ENCODE data around the gene TCF23. TPM values are rescaled to one million over a fixed set of nuclear protein-coding genes. Genes with fewer than 3 reads are reported as not detected.
"Not testable (repeated sequence)": the region's sequence is repeated elsewhere in the genome, so short reads cannot be mapped to it uniquely, and the experiment has no call there.

Gene TCF23
- polyA plus RNA-seq, 1 experiment = not detected

DNA sequence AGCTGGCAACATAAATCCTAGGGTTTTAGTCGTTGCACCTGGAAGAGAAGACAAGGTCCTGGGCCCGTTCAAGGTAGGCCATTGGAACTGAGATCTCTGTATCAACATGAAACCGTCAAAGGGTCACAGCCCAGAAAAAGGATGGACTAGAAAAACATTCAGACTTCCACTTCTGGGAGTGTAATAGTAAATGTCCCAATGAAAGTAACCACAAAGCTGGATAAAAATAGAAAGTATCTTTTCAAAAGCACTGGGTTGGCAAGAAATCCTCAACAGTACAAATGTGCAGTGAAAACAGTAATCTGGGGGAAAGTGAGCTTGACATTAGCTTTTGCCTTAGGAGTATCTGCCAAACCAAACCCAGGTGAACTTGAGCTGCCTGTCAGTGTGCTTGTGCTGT, 42.8 kb upstream of the TCF23 start:
- Histone ChIP-seq H3K27ac (ENCODE audit: low read depth, low read length) (no peak overlapping the region), H3K9me3 (ENCODE audit: control insufficient read depth, insufficient read depth, low read length) (no peaks in the 10 kb centered on the region), H3K4me3 (ENCODE audit: low read depth, low read length) (no peak overlapping the region), H3K27me3 (ENCODE audit: control insufficient read depth, insufficient read depth, low read length) (peaks cover 28% of the 10 kb centered on the region)
- DNase-seq (ENCODE audit: low read depth, low spot score) = no peak
- ChIA-PET CTCF (interaction anchor here (0.7 to 1.1 kb wide), 3 partner anchors 173 to 198 kb away, joined by 3 to 4 read pairs (median 3); no protein-coding TSS in a partner anchor), POLR2A (interaction anchor here (0.6 kb wide), 1 partner anchor 59 kb away, joined by 3 read pairs; no protein-coding TSS in a partner anchor)
- TF ChIP-seq, protein P1, sequence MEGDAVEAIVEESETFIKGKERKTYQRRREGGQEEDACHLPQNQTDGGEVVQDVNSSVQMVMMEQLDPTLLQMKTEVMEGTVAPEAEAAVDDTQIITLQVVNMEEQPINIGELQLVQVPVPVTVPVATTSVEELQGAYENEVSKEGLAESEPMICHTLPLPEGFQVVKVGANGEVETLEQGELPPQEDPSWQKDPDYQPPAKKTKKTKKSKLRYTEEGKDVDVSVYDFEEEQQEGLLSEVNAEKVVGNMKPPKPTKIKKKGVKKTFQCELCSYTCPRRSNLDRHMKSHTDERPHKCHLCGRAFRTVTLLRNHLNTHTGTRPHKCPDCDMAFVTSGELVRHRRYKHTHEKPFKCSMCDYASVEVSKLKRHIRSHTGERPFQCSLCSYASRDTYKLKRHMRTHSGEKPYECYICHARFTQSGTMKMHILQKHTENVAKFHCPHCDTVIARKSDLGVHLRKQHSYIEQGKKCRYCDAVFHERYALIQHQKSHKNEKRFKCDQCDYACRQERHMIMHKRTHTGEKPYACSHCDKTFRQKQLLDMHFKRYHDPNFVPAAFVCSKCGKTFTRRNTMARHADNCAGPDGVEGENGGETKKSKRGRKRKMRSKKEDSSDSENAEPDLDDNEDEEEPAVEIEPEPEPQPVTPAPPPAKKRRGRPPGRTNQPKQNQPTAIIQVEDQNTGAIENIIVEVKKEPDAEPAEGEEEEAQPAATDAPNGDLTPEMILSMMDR (IDR thresholded peaks at IDR 0.05; ENCODE audit: low read depth, low read length) = no peak

- no peak overlapping the region for H3K27ac ChIP-seq (ENCODE audit: low read depth, low read length)
- H3K4me3 ChIP-seq (ENCODE audit: low read depth, low read length) = no peak overlapping the region
- DNase-seq (ENCODE audit: low read depth, low spot score) = no peak
- ChIA-PET POLR2A (interaction anchor here (0.7 kb wide), 1 partner anchor 21 kb away, joined by 3 read pairs; the partner anchor contains the start of gene KHK), CTCF (interaction anchor here (0.6 to 2.1 kb wide), 3 partner anchors 62 to 92 kb away, joined by 3 to 5 read pairs (median 4); no protein-coding TSS in a partner anchor)
- H3K9me3 ChIP-seq (ENCODE audit: control insufficient read depth, insufficient read depth, low read length) = no peaks in the 10 kb centered on the region
- H3K27me3 ChIP-seq (ENCODE audit: control insufficient read depth, insufficient read depth, low read length) = peaks cover 26% of the 10 kb centered on the region
- TF ChIP-seq, protein P1 (IDR thresholded peaks at IDR 0.05; ENCODE audit: low read depth, low read length) = no peak
Measured at GRCh38 chr2:27108221-27108620, 40.6 kb upstream of the TCF23 start.

GRCh38 chr2:27109083-27109482, 39.7 kb upstream of the TCF23 start:
- Histone ChIP-seq H3K27ac (ENCODE audit: low read depth, low read length) (no peak overlapping the region), H3K9me3 (ENCODE audit: control insufficient read depth, insufficient read depth, low read length) (no peaks in the 10 kb centered on the region), H3K4me3 (ENCODE audit: low read depth, low read length) (no peak overlapping the region), H3K27me3 (ENCODE audit: control insufficient read depth, insufficient read depth, low read length) (peaks cover 24% of the 10 kb centered on the region)
- no peak for DNase-seq (ENCODE audit: low read depth, low spot score)
- ChIA-PET CTCF (interaction anchor here (1.6 to 2.1 kb wide), 2 partner anchors 61 to 83 kb away, joined by 4 to 5 read pairs; no protein-coding TSS in a partner anchor), POLR2A (interaction anchor here (0.7 kb wide), 1 partner anchor 55 kb away, joined by 5 read pairs; no protein-coding TSS in a partner anchor)
- TF ChIP-seq, protein P1 (IDR thresholded peaks at IDR 0.05; ENCODE audit: low read depth, low read length) = no peak

DNA sequence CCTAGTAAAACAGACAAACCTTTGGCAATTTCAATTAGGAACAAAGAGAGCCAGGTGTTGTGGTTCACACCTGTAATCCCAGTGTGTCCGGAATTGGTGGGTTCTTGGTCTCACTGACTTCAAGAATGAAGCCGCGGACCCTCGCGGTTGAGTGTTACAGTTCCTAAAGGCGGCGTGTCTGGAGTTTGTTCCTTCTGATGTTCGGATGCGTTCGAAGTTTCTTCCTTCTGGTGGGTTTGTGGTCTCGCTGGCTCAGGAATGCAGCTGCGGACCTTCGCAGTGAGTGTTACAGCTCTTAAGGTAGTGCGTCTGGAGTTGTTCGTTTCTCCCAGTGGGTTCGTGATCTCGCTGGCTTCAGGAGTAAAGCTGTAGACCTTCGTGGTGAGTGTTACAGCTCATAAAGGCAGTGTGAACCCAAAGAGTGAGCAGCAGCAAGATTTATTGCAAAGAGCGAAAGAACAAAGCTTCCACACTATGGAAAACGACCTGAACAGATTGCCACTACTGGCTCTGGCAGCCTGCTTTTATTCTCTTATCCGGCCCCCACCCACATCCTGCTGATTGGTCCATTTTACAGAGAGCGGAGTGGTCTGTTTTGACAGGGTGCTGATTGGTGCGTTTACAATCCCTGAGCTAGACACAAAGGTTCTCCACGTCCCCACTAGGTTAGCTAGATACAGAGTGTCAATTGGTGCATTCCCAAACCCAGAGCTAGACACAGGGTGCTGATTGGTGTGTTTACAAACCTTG, 38.0 kb upstream of the TCF23 start:
- CTCF ChIA-PET; H3K9me3 ChIP-seq (ENCODE audit: control insufficient read depth, insufficient read depth, low read length); POLR2A ChIA-PET; H3K27ac ChIP-seq (ENCODE audit: low read depth, low read length); H3K4me3 ChIP-seq (ENCODE audit: low read depth, low read length); DNase-seq (ENCODE audit: low read depth, low spot score): not testable (repeated sequence)
- peaks cover 26% of the 10 kb centered on the region for H3K27me3 ChIP-seq (ENCODE audit: control insufficient read depth, insufficient read depth, low read length)

- H3K27ac ChIP-seq (ENCODE audit: low read depth, low read length); H3K4me3 ChIP-seq (ENCODE audit: low read depth, low read length); POLR2A ChIA-PET; CTCF ChIA-PET; H3K9me3 ChIP-seq (ENCODE audit: control insufficient read depth, insufficient read depth, low read length); DNase-seq (ENCODE audit: low read depth, low spot score): not testable (repeated sequence)
- peaks cover 23% of the 10 kb centered on the region for H3K27me3 ChIP-seq (ENCODE audit: control insufficient read depth, insufficient read depth, low read length)
Measured at GRCh38 chr2:27111392-27112078, 37.3 kb upstream of the TCF23 start.

GRCh38 chr2:27115519-27115918, 33.3 kb upstream of the TCF23 start:
- peaks cover 41% of the 10 kb centered on the region for H3K27me3 ChIP-seq (ENCODE audit: control insufficient read depth, insufficient read depth, low read length)
- TF ChIP-seq, protein P1 (IDR thresholded peaks at IDR 0.05; ENCODE audit: low read depth, low read length) = no peak
- H3K4me3 ChIP-seq (ENCODE audit: low read depth, low read length) = no peak overlapping the region
- CTCF ChIA-PET = no interaction called here
- H3K27ac ChIP-seq (ENCODE audit: low read depth, low read length) = no peak overlapping the region
- H3K9me3 ChIP-seq (ENCODE audit: control insufficient read depth, insufficient read depth, low read length) = no peaks in the 10 kb centered on the region
- POLR2A ChIA-PET = no interaction called here
- DNase-seq (ENCODE audit: low read depth, low spot score) = no peak
